ENCODE data around the gene STXBP5L. TPM values are rescaled to one million over a fixed set of nuclear protein-coding genes. Genes with fewer than 3 reads are reported as not detected.

The STXBP5L gene
- polyA plus RNA-seq, 2 of the 4 experiments (the other 2 are of a cell fraction) = 0.08 TPM; not detected in 1

GRCh38 chr3:121473001-121473400, 565.0 kb downstream of the STXBP5L start:
- Histone ChIP-seq H3K9me3 (no peaks in the 10 kb centered on the region), H3K27ac (no peak overlapping the region), H3K4me1 (no peaks in the 10 kb centered on the region), H3K4me3 (no peak overlapping the region), H3K4me2 (no peak overlapping the region)
- DNase-seq (ENCODE audit: low read depth in 1 of 2, low spot score in 1 of 2) (no peak), FAIRE-seq (no peak), ATAC-seq (no peak)
- ChIA-PET CTCF (no interaction called here), POLR2A (no interaction called here)
- TF ChIP-seq KDM5A (IDR thresholded peaks at IDR 0.05) (no peak), BHLHE40 (IDR thresholded peaks at IDR 0.05; ENCODE audit: low read depth, low read length) (no peak), HMGXB4 (CRISPR knock-in tag; IDR thresholded peaks at IDR 0.05; ENCODE audit: borderline replicate concordance) (no peak), ATOH8 (CRISPR knock-in tag; IDR thresholded peaks at IDR 0.05; ENCODE audit: low read depth) (no peak), GATA3 (IDR thresholded peaks at IDR 0.05; ENCODE audit: borderline replicate concordance) (no peak), FOSB (CRISPR knock-in tag; IDR thresholded peaks at IDR 0.05) (no peak), NFE2L2 (conservative IDR thresholded peaks at IDR 0.05; ENCODE audit: low read length) (no peak), HOXB13 (CRISPR knock-in tag; IDR thresholded peaks at IDR 0.05; ENCODE audit: low read depth) (no peak), ZC3H11A (IDR thresholded peaks at IDR 0.05) (no peak), PHF8 (IDR thresholded peaks at IDR 0.05; ENCODE audit: borderline replicate concordance, low read depth) (no peak), MAFK (IDR thresholded peaks at IDR 0.05; ENCODE audit: partially characterized antibody) (no peak), FOXS1 (CRISPR knock-in tag; IDR thresholded peaks at IDR 0.05) (no peak)
- 91% methylated on average over 2 of the region's 2 CpGs for WGBS (ENCODE audit: missing lambda C conversion rate)

Small RNA genes within 50 kb of the gene (small RNA-seq; reads per million reads assigned to genes)
- gene MIR5682 = 0 to 1.6 (median 0) reads per million in 6 experiments

Other genes starting within 250 kb of the STXBP5L start
- gene HGD, start 226.0 kb upstream of the STXBP5L start, polyA plus RNA-seq (2011; rRNA removed) = 101 and 141 TPM in 2 replicates
- gene HGD, start 226.0 kb upstream of the STXBP5L start, polyA plus RNA-seq (2017; fragmentation: RNase III; extraction: RNeasy Plus Mini Kit Qiagen cat#74134 plus additional on column Dnase treatment) = 35.1 to 48.8 TPM (median 46.1 TPM) in 3 replicates
- 14.0 and 17.6 TPM in 2 replicates for gene RABL3, start 165.7 kb upstream of the STXBP5L start, polyA plus RNA-seq (2011; rRNA removed)
- gene RABL3, start 165.7 kb upstream of the STXBP5L start, polyA plus RNA-seq (2017; fragmentation: RNase III; extraction: RNeasy Plus Mini Kit Qiagen cat#74134 plus additional on column Dnase treatment) = 28.2 to 31.7 TPM (median 29.0 TPM) in 3 replicates
- 20.0 and 26.8 TPM in 2 replicates for gene GTF2E1, start 165.5 kb upstream of the STXBP5L start, polyA plus RNA-seq (2011; rRNA removed)
- gene GTF2E1, start 165.5 kb upstream of the STXBP5L start, polyA plus RNA-seq (2017; fragmentation: RNase III; extraction: RNeasy Plus Mini Kit Qiagen cat#74134 plus additional on column Dnase treatment) = 16.4 to 19.7 TPM (median 18.6 TPM) in 3 replicates